SK-MEL-5 (cell line): Measurements from ENCODE around the gene ZNF444. TPM values are rescaled to one million over a fixed set of nuclear protein-coding genes. Genes with fewer than 3 reads are reported as not detected.
"Not testable (repeated sequence)": the region's sequence is repeated elsewhere in the genome, so short reads cannot be mapped to it uniquely, and the experiment has no call there.

Experiments
- DNase-seq: peaks from one replicate; pipeline ENCODE4 v3.0.0-alpha.2; 2016; ENCODE audit warnings: low read depth, low spot score
- in situ Hi-C: cut with HindIII; loops from 2 replicates; pipeline ENCODE4 v1.10.0; 2016; ENCODE audit warnings: low sequenced_read_pairs, high pct_unique_total_duplicates, low pct_unique_long_range_greater_than_20kb
- polyA plus RNA-seq, 2 experiments: library from polyadenylated mRNA; depleted of rRNA; stranded (reverse); fragments of >200 nt; gene quantifications; 2 replicates each; pipeline ENCODE4 v1.2.3, GENCODE V29; 2015
- total RNA-seq: library from RNA; depleted of rRNA; stranded (reverse); fragments of >200 nt; shearing (Covaris generic); gene quantifications from 2 replicates; pipeline ENCODE4 v1.2.3, GENCODE V29; 2014; rRNA removed

ZNF444 gene
- 8.0 and 14.6 TPM in 2 replicates for total RNA-seq
- polyA plus RNA-seq (2015; cell fraction: cytosol; rRNA removed), result 27.3 and 28.9 TPM in 2 replicates
- polyA plus RNA-seq (2015; cell fraction: nucleus; rRNA removed), result 21.3 and 46.4 TPM in 2 replicates

DNA sequence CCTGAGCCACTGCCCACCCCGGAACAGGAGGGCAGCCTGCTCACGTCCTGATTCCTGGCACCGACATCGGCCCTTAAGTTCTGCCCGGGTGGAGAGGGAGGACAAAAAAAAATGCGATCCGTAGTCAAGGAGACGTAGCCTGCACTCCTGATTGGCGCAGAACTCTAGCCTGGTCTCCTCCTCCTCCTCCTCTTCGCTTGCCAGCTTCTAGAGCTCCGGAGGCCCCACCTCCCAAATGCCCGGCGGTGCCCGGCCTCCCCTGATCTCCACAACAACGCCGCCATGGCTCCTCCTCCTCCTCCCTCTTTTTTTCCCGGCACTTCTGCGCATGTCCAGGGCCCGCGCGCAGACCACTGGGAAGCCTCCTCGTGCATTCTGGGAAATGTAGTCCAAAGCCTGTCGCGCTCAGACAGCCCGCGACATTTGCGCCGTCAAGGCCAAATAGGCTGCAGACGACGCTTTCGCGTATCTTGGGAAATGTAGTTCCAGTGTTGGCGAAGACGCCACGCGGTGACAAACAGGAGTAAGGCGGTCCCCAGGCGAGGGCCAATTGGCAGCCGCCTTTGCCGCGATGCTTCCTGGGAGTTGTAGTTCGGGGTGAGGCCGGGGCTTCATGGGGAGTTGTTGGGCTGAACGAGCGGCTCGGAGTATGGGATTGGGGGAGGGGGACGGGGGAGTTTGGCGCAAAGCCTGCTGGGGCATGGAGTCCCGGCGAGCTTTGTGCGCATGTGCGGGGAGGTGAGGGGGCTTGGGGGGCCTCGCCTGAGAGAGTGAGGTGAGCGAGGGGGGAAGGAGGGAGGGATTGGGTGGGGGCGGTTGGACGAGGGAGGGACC, at the start of gene ZNF444:
TSS of gene ZNF444 (plus strand) at position 705 of the 834 bp plus-strand sequence. CDS start 5,625 bp downstream, outside the sequence.
- in situ Hi-C loops, result no loop called here
- peak; percentile 97 for DNase-seq

DNA sequence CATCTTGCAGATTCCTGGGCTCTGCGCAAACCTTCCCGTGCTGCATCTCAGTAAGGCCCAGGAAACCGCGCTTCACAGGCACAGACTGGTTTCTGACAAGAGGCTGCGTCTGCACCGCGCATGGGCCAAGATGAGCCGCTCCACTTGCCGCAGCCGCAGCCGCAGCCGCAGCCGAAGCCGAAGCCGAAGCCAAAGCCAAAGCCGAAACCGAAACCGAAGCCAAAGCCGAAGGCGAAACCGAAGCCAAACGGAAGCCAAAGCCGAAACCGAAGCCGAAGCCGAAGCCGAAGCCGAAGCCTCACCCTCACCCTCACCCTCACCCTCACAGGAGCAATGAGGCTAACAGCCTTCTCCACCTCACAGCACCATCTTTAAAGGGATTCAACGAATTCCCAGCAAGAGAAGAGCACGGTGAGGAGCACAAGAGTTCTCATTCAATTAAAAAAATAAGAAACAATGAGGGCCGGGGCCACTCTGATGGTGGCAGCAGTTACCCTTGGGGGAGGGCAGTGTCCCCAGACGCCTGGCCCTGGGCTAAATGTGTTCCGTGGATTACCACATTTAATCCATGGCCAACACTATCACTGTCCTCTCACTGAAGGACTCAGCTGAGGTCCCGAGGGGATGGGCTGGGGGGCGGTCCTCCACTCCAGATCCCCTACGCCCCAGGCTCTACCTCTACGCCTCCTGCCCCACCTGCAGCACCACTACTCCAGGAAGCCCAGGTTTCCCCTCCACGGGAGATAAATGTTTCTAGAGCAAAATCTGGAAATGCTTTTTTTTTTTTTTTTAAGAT, 49.1 kb upstream of the ZNF444 start:
- in situ Hi-C loops, result no loop called here
- peak; percentile 67 for DNase-seq

DNA sequence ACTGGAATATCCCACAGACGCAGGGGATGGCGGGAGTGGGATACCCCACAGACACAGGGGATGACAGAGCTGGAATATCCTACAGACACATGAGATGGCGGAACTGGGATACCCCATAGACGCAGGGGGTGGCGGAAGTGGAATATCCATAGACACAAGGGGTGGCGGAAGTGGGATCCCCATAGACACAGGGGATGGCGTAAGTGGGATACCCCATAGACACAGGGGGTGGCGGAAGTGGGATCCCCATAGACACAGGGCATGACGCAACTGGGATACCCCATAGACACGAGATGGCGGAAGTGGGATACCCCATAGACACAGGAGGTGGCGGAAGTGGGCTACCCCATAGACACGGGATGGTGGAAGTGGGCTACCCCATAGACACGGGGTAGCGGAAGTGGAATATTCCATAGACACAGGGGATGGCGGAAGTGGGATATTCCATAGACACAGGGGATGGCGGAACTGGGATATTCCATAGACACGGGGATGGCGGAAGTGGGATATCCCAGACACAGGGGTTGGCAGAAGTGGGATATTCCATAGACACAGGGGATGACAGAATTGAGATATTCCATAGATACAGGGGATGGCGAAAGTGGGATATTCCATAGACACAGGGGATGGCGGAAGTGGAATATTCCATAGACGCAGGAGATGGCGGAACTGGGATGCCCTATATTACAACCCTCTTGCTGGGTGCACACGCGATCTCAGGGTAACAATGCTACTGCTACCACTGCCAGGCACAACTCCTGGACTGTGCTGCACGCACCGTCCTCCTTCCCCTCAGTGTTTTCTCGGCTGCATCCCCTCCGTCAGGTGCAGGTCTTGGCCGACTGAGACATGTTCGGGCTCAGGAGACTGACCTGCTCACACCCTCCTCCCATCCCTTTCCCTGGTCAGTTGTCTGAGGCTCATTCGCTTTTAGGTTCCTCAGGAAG, 48.1 kb upstream of the ZNF444 start:
- no peak for DNase-seq
- in situ Hi-C loops, result no loop called here

DNA sequence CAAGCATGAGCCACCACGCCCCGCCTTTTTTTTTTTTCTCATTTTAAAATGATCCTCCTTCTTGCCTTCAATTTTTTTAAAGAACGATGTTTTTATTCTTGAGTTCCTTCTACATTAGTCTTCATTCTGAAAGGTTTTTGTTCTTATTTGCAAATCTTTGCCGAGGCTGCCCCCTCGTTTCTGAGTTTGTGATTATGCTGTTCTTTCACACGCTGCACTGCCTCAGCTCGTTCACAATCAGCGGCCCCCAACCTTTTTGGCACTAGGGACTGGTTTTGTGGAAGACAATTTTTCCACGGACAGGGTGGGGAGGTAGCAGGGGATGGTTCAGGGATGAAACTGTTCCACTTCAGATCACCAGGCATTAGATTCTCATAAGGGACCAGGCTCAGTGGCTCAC, 46.6 kb upstream of the ZNF444 start:
- no peak for DNase-seq
- in situ Hi-C loops, result no loop called here

DNA sequence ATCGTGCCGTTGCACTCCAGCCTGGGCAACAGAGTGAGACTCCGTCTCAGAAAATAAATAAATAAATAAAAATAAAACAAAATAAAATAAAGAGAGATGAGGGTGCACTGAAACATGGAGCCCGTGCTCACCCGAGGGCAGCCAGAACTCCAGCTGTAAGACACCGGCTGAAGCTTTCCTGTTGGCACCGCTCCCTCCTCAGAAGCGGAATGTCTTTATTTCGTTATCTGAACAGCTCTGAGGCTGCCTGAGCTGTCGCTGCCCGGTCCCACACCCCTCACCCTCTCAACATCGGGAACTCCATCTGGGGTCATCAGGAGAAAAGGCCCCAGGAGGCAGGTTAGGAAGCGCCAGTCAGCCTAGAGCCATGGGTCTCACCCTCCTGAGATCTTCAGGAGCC, 44.4 kb upstream of the ZNF444 start:
- in situ Hi-C loops, result no loop called here
- no peak for DNase-seq

DNA sequence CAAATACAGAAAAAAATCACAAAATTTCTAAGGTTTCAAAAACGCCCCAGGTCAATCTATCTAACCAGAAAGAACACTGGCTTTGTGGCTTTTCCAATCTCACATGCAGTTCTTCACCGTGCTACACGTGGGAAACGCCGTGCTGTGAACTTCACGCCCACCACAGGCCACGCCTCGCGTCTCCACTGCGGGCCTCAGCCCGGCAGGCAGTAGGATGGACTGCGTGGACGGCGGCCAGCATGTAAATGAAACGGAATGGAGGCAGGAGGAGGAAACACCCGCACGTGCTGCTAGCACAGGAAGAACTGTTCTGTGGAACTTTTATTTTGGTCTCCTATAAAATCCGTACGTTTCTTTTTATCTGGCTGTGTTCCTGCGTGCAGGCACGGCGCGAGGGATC, 43.8 kb upstream of the ZNF444 start:
- no peak for DNase-seq
- in situ Hi-C loops, result no loop called here

DNA sequence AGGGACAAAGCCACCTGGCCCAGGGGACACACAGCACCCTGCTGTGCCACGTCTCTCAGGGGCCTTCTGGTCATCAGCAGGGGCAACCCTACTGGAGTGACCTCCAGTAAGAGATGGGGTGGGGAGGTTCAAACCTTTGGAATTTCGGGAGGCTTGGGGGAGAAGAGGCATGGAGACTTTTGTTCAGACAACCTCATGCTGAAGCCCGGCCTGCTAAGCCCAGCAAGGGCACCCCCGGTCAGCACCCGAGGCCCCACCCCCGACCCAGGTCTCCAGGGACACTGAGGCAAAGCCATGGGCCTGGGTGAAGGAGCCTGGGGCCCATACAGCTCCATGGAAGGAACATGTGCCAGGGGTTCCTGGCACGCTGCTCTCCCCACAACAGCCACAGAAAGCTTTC, 43.3 kb upstream of the ZNF444 start:
- in situ Hi-C loops, result no loop called here
- DNase-seq, result no peak

DNA sequence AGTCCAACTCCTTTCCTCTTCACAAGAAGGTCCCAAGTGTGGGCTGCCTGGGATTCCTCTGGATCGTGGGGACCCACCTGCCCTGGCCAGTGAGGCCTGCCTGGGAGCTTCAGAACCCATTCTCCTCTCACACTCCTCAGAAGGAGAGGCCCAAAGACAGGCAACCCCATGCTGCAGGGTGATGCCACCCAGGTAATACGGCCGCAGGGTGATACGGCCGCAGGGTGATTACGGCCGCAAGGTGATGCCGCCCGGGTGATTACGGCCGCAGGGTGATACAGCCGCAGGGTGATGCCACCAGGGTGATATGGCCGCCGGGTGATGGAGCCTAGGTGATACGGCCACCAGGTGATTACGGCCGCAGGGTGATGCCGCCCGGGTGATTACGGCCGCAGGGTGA, 42.9 kb upstream of the ZNF444 start:
- in situ Hi-C loops, result not testable (repeated sequence)

DNA sequence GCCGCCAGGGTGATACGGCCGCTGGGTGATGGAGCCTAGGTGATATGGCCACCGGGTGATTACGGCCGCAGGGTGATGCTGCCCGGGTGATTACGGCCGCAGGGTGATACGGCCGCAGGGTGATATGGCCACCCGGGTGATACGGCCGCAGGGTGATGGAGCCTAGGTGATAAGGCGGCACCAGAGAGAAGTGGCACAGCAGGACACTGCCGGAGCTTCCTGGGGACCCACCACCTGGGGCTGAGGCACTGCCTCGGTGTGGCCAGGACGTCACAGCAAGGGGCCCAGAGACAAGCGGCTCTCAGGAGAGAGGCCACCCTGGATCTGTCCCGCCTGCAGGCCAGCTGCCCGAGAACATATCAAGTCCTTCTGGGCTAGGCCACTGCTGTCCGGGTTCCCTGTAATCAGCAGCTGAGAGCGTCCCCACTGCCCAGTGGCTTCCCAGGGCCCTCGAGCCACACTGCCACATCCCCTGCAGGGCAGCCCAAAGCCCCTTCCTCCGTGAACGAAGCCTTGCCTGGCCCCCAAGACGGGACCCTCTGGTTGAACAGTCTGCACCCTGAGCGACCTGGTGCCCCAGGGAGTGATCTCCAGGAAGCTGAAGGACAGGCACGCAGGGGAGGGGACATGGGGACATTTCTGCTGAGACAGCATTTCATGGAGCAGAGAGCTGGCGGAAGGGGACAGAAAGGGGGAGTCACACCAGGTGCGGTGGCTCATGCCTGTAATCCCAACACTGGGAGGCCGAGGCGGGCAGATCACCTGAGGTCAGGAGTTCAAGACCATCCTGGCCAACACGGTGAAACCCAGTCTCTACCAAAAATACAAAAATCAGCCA, 42.1 kb upstream of the ZNF444 start:
- no peak for DNase-seq
- in situ Hi-C loops, result no loop called here

More for the DNA sequence above, 42.9 kb upstream of the ZNF444 start:
- DNase-seq, result not testable (repeated sequence)

DNA sequence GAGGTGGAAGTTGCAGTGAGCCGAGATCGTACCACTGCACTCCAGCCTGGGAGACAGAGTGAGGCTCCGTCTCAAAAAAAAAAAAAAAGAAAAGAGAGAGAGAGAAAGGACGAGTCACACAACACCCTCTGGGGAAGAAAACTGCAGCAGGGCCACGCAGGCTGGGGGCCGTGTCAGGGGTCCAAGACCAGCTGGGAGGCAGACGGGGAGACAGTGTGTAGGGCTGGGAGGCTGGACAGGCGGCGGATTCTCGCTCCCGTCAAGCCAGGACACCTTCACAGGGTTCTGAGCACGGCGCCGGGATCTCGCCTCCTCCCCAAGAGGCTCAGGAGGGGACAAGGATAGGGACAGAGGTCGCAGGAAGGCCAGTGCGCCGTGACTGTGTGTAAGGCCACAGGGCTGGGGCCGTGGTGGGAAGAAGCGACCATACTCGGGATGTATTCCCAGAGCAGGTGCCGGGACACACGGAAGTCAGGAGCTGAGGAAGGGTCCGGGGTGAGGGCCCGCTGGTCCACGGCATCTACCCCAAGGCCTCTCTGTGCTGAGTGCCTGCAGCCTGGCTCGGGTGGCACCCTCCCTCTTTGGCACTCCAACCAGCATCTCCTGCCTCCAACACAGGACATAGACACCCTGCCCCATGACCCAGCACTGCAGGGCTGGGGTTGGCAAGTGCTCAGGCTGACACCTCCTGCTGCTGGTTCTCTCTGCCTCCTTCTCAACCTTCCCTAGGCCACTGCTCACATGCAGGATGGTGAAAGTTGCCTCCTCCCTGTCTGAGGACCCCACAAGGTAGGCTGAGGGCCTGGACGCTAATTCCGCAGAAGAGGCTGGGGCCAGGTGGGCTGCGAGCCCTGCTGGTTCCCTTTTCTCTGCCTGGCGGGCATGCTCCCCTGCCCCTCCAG, 41.2 kb upstream of the ZNF444 start:
- DNase-seq, result no peak
- in situ Hi-C loops, result no loop called here

DNA sequence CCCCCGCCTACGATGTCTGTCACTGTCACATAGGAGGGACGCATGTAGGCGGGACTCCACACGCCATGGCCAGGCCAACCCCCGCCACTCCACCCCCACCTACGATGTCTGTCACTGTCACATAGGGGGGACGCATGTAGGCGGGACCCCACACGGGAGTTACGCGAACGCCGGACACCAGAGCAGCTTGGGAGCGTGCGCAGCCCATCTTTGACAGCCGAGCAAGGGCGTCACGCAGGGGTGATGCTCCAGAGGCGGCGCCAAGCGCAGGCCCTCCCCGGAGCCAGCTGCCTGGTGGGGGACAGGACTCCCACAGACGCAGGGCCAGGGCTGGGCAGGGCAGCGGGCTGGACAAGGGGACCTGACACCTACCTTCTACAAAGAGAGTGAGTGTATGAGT, 40.0 kb upstream of the ZNF444 start:
- no peak for DNase-seq
- in situ Hi-C loops, result no loop called here

DNA sequence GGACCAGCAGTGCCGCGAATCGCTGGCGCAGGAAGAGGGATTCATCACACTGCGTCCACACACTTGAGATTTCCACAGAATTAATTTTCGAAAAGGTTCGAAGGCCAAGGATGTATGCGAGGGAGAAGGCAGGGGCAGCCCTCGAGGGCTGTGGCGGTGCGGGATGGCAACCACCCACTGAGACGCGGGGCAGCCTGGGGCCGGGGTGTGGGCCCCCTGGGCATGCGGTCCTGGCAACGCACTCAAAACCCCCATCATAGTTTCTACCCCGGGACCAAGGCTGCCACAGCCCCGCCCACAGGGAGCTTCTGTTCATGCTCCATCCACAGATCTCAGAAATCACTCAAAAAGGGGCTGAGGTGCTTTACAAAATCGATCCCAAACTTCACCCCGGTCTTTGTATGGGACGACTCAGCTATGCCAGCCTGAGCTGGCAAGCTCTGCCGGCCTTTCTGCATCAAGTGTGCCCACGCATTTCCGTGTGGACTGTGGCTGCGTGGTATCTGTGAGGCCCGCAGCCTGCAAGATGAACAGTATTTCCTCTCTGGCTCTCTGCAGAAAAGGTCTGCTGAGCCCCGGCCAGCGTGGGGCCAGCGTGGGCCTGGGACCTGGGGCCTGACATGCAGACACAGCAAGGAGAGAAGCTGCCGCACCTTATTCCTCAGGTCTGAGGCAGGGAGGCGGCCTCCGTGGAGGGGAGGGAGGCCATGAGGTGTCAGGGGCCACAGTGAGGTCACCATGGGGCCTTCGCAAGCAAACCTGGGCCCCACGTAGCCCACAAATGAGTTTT, 39.1 kb upstream of the ZNF444 start:
- no peak for DNase-seq
- in situ Hi-C loops, result no loop called here

DNA sequence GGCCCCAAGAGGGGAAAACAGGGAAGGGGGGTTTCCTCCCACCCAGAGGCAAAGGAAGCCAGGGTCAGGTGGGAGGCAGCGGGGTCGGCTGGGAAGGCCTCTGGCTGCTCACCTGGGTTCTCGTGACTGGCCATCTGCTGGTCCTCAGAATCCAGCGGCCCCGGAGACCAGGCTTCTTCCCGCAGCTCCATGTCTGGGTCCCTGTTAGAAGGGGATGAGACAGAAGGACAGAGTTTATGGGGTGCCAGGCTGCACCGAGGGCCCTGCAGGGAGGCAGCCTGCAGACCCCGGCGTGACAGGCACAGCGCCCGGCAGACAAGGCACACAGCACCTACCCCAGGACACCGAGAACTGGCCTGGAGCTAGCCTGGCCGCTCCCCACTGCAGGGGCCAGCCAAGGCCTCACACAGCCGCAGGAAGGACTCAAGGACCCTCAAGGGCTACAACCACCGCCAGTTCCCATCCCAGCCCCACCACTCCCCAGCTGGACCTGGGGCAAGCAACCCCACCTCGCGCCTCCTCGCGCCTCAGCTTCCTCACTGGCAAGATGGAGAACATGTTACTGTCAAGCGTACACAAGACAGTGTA, 38.0 kb upstream of the ZNF444 start:
- no peak for DNase-seq
- in situ Hi-C loops, result no loop called here

DNA sequence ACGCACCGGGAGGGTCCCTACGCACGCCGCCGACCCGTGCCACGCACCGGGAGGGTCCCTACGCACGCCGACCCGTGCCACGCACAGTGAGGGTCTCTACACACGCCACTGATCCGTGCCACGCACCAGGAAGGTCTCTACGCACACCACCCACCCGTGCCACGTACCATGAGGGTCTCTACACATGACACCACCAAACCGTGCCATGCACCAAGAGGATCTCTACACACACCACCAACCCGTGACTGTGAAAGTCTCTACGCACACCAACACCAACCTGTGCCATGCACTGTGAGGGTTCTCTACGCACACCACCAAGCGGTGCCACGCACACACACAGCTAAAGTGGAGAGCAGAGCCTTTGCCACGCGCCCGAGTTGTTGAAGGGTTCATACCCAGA, 36.7 kb upstream of the ZNF444 start:
- no peak for DNase-seq
- in situ Hi-C loops, result no loop called here
